Measurements from ENCODE around the gene VAC14. TPM values are rescaled to one million over a fixed set of nuclear protein-coding genes. Genes with fewer than 3 reads are reported as not detected.

Gene VAC14
- polyA plus RNA-seq, 1 experiment: 50.7 TPM

- ChIA-PET CTCF (interaction anchor here (1.3 to 4.6 kb wide), 5 partner anchors 10 to 63 kb away, joined by 5 to 35 read pairs (median 8); no protein-coding TSS in a partner anchor), POLR2A (interaction anchor here (0.7 to 1.6 kb wide), 2 partner anchors 11 to 83 kb away, joined by 3 to 5 read pairs; no protein-coding TSS in a partner anchor)
- Histone ChIP-seq H3K4me3 (ENCODE audit: low read depth, low read length) (no peak overlapping the region), H3K27me3 (ENCODE audit: control insufficient read depth, insufficient read depth, low read length) (no peaks in the 10 kb centered on the region), H3K36me3 (ENCODE audit: control insufficient read depth, insufficient read depth, low read length) (no peaks in the 10 kb centered on the region; the same call in 1 of the 2 replicates)
- no peak for DNase-seq (ENCODE audit: low read depth)
- no peak for TF ChIP-seq CTCF (IDR thresholded peaks at IDR 0.05; ENCODE audit: insufficient read depth, low read depth, low read length)
These were observed 51.0 kb downstream of the VAC14 start for GRCh38 chr16:70749681-70750601.

GRCh38 chr16:70749006-70749678 lies 51.8 kb downstream of the VAC14 start:
- no peak for DNase-seq (ENCODE audit: low read depth)
- CTCF ChIA-PET: interaction anchor here (4.5 to 4.6 kb wide), 2 partner anchors 11 to 21 kb away, joined by 24 to 35 read pairs; no protein-coding TSS in a partner anchor
- H3K36me3 ChIP-seq (ENCODE audit: control insufficient read depth, insufficient read depth, low read length): no peaks in the 10 kb centered on the region; the same call in 1 of the 2 replicates
- no peaks in the 10 kb centered on the region for H3K27me3 ChIP-seq (ENCODE audit: control insufficient read depth, insufficient read depth, low read length)
- H3K4me3 ChIP-seq (ENCODE audit: low read depth, low read length): no peak overlapping the region
- POLR2A ChIA-PET: interaction anchor here (1.6 kb wide), 1 partner anchor 12 kb away, joined by 5 read pairs; no protein-coding TSS in a partner anchor
- TF ChIP-seq CTCF (IDR thresholded peaks at IDR 0.05; ENCODE audit: insufficient read depth, low read depth, low read length): no peak

- H3K4me3 ChIP-seq (ENCODE audit: low read depth, low read length): no peak overlapping the region
- H3K36me3 ChIP-seq (ENCODE audit: control insufficient read depth, insufficient read depth, low read length): no peaks in the 10 kb centered on the region; the same call in none of the 2 replicates
- TF ChIP-seq CTCF (IDR thresholded peaks at IDR 0.05; ENCODE audit: insufficient read depth, low read depth, low read length): no peak
- ChIA-PET CTCF (interaction anchor here (4.5 to 4.6 kb wide), 2 partner anchors 10 to 22 kb away, joined by 24 to 35 read pairs; no protein-coding TSS in a partner anchor), POLR2A (no interaction called here)
- no peaks in the 10 kb centered on the region for H3K27me3 ChIP-seq (ENCODE audit: control insufficient read depth, insufficient read depth, low read length)
- no peak for DNase-seq (ENCODE audit: low read depth)
These were observed 53.0 kb downstream of the VAC14 start for GRCh38 chr16:70747703-70748631.

GRCh38 chr16:70746708-70747424 lies 54.1 kb downstream of the VAC14 start:
- H3K4me3 ChIP-seq (ENCODE audit: low read depth, low read length): no peak overlapping the region
- no peaks in the 10 kb centered on the region; the same call in none of the 2 replicates for H3K36me3 ChIP-seq (ENCODE audit: control insufficient read depth, insufficient read depth, low read length)
- POLR2A ChIA-PET: interaction anchor here (1.2 kb wide), 1 partner anchor 9 kb away, joined by 5 read pairs; no protein-coding TSS in a partner anchor
- DNase-seq (ENCODE audit: low read depth): peak; percentile 75
- no peak for TF ChIP-seq CTCF (IDR thresholded peaks at IDR 0.05; ENCODE audit: insufficient read depth, low read depth, low read length)
- CTCF ChIA-PET: interaction anchor here (0.8 to 1.5 kb wide), 3 partner anchors 13 to 25 kb away, joined by 3 to 12 read pairs (median 3); no protein-coding TSS in a partner anchor
- no peaks in the 10 kb centered on the region for H3K27me3 ChIP-seq (ENCODE audit: control insufficient read depth, insufficient read depth, low read length)
